Measurements from ENCODE around the gene GULP1.

DNA sequence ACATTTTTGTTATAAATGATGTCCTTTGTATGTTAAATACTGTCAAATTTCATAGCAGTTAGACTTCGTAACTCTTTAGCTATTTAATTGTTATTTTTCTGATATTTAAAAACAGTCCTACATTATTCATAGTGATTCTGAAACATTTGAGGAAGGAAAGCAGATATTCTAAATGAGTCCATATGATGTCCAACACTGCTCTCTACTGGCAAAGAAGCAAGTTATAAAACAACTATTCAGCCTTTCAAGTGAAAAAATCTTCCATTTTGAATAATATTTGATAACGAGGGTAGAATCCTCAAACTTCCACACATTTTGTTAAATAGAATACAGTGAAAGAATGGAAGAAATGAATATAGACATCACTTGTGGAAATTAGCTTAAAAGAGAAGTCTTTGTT is 220.8 kb downstream of the GULP1 start:
- TF ChIP-seq POLR2A (IDR thresholded peaks at IDR 0.05): no peak
- TF ChIP-seq, protein P1, sequence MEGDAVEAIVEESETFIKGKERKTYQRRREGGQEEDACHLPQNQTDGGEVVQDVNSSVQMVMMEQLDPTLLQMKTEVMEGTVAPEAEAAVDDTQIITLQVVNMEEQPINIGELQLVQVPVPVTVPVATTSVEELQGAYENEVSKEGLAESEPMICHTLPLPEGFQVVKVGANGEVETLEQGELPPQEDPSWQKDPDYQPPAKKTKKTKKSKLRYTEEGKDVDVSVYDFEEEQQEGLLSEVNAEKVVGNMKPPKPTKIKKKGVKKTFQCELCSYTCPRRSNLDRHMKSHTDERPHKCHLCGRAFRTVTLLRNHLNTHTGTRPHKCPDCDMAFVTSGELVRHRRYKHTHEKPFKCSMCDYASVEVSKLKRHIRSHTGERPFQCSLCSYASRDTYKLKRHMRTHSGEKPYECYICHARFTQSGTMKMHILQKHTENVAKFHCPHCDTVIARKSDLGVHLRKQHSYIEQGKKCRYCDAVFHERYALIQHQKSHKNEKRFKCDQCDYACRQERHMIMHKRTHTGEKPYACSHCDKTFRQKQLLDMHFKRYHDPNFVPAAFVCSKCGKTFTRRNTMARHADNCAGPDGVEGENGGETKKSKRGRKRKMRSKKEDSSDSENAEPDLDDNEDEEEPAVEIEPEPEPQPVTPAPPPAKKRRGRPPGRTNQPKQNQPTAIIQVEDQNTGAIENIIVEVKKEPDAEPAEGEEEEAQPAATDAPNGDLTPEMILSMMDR (IDR thresholded peaks at IDR 0.05): peak in 5 of 6 experiments; percentile 17 to 73 (median 55)
